Nephron (organoid): Measurements from ENCODE around the gene PIGN.

Experiments used
- H3K27ac Mint-ChIP-seq, 3 experiments: 2 replicates each; pipeline ENCODE4 v1.8.0; 2020; ENCODE audit warnings: mixed read lengths in 3 of 3, mild to moderate bottlenecking in 2 of 3, moderate library complexity in 1 of 3
- H3K27me3 Mint-ChIP-seq: 2 replicates; pipeline ENCODE4 v1.8.0; 2021; ENCODE audit warnings: low read depth, mild to moderate bottlenecking, moderate library complexity, mixed read lengths
- H3K36me3 Mint-ChIP-seq: 2 replicates; pipeline ENCODE4 v1.8.0; 2020; ENCODE audit warnings: low read depth, mixed read lengths
- H3K4me1 Mint-ChIP-seq: 2 replicates; pipeline ENCODE4 v1.8.0; 2020; ENCODE audit warnings: mixed read lengths
- H3K4me3 Mint-ChIP-seq, 3 experiments: 2 replicates each; pipeline ENCODE4 v1.8.0; 2020; ENCODE audit warnings: mild to moderate bottlenecking in 3 of 3, mixed read lengths in 3 of 3, moderate library complexity in 2 of 3
- H3K9me3 Mint-ChIP-seq: 2 replicates; pipeline ENCODE4 v1.8.0; 2020; ENCODE audit warnings: mixed read lengths
- TF ChIP-seq, protein P1 (sequence below), 3 experiments: fragments of 200-600 bp; sonication (generic); IDR thresholded peaks; one replicate each; pipeline ENCODE4 v1.5.0; 2021; ENCODE audit warnings: antibody characterized with exemption in 3 of 3; ENCODE audit not compliant: unreplicated experiment in 3 of 3

The PIGN gene

DNA sequence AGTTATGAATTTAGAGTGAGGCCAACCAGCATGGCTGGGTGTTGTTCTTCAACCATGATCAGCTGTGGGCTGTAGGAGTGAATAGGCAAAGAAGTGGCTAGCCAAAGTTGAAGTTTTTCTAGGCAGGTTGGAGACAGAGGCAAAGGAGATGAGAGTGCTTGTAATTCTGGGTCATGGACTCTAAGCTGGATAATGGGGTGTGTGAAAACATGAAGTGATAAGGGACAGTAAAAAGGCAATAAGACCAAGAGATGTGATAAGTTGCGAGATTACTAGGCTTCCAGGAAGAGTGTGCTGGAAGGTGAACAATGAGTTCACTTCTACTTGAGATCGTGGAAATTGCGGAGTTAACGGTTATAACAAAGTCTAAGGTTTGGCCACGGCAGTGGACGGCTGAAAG, 175.4 kb downstream of the PIGN start:
- TF ChIP-seq, protein P1, sequence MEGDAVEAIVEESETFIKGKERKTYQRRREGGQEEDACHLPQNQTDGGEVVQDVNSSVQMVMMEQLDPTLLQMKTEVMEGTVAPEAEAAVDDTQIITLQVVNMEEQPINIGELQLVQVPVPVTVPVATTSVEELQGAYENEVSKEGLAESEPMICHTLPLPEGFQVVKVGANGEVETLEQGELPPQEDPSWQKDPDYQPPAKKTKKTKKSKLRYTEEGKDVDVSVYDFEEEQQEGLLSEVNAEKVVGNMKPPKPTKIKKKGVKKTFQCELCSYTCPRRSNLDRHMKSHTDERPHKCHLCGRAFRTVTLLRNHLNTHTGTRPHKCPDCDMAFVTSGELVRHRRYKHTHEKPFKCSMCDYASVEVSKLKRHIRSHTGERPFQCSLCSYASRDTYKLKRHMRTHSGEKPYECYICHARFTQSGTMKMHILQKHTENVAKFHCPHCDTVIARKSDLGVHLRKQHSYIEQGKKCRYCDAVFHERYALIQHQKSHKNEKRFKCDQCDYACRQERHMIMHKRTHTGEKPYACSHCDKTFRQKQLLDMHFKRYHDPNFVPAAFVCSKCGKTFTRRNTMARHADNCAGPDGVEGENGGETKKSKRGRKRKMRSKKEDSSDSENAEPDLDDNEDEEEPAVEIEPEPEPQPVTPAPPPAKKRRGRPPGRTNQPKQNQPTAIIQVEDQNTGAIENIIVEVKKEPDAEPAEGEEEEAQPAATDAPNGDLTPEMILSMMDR (IDR thresholded peaks at IDR 0.05; ENCODE audit: unreplicated experiment in 3 of 3), result no peak
- H3K9me3 Mint-ChIP-seq, result peaks cover 11% of the 10 kb centered on the region
- no peaks in the 10 kb centered on the region for H3K27me3 Mint-ChIP-seq
- peaks cover 2% of the 10 kb centered on the region for H3K36me3 Mint-ChIP-seq
- no peaks in the 10 kb centered on the region for H3K4me1 Mint-ChIP-seq
- H3K27ac Mint-ChIP-seq, result no peak overlapping the region
- H3K4me3 Mint-ChIP-seq, result no peak overlapping the region

DNA sequence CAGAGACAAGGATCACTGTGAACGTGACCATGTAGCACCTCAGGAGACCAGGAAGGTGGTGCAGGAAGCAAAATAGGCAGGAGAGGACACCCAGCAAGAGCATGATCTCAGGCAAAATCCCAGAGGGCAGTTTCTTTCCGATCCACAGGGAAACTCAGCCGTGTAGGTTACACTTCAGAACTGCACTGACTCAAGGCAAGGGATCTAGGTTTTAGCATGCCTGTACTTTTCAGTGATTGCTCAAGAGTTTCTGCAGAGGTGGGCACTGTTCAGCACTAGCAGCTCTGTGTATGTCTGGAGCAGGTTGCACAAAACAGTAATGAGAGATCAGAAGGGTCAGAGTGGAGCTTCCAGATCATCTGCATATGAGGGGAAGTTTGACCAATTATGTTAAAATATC, 177.3 kb downstream of the PIGN start:
- Mint-ChIP-seq H3K27ac (no peak overlapping the region), H3K27me3 (no peaks in the 10 kb centered on the region), H3K4me1 (no peaks in the 10 kb centered on the region), H3K36me3 (peaks cover 5% of the 10 kb centered on the region), H3K4me3 (no peak overlapping the region), H3K9me3 (peaks cover 18% of the 10 kb centered on the region)
- TF ChIP-seq, protein P1 (IDR thresholded peaks at IDR 0.05; ENCODE audit: unreplicated experiment in 3 of 3), result no peak

DNA sequence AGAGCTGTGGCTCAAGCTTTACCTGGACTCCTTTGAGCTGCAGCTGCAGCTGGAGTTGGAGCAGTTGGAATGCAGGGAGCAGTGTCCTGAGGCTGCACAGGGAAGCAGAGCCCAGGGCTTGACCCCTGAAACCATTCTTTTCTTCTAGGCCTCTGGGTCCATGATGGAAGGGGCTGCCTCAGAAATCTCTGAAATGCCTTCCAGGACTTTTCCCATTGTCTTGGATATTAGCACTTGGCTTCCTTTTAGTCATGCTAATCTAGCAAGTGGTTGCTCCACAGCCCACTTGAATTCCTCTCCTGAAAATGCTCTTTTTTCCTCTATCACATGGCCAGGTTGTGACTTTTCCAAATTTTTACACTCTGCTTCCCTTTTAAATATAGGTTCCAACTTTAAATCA, 185.5 kb downstream of the PIGN start:
- Mint-ChIP-seq H3K4me3 (no peak overlapping the region), H3K27ac (no peak overlapping the region), H3K27me3 (no peaks in the 10 kb centered on the region), H3K4me1 (peaks cover 5% of the 10 kb centered on the region), H3K36me3 (peaks cover 12% of the 10 kb centered on the region), H3K9me3 (peaks cover 35% of the 10 kb centered on the region)
- TF ChIP-seq, protein P1 (IDR thresholded peaks at IDR 0.05; ENCODE audit: unreplicated experiment in 3 of 3), result no peak

DNA sequence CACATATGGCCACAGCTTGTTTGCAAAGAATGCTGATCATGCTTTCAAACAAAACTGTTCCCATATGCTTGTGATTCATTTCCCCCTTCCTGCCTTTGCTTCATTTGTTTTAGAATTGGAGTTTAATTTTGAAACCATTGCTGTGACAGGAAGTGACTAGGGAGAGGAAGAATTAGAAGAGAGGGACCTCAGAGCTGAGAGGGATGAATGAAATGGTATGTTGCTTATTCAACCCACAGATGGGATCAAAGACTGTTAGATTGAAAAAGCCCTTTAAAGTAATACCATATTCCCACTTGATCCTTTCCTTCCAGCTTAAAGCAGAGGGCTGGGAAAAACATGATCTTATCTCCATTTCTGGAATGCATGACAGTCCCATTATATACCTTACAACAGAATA, 187.9 kb downstream of the PIGN start:
- Mint-ChIP-seq H3K4me3 (no peak overlapping the region), H3K9me3 (peaks cover 24% of the 10 kb centered on the region), H3K4me1 (peaks cover 5% of the 10 kb centered on the region), H3K36me3 (peaks cover 8% of the 10 kb centered on the region), H3K27me3 (no peaks in the 10 kb centered on the region), H3K27ac (peak overlapping the region; percentile 39 to 64 (median 55))
- TF ChIP-seq, protein P1 (IDR thresholded peaks at IDR 0.05; ENCODE audit: unreplicated experiment in 3 of 3), result no peak

DNA sequence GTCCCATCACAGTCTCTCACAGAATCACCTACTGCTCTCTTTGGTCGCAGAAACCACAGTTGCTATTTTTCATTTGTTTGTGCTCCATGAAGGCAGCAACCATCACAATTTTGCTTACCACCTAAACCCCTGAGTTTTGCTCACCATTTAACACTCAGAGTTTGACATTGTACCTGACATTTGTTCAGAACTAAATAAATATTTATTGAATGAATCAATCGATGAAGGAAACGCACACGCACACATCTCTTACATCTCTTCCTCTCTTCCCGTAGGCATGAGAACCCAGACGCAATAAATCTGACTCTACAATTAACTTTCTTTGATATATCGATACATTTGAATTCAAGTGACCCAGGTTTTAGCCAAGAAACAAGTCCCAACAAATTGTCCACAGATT, 188.5 kb downstream of the PIGN start:
- peaks cover 7% of the 10 kb centered on the region for H3K4me1 Mint-ChIP-seq
- H3K4me3 Mint-ChIP-seq, result no peak overlapping the region
- H3K27ac Mint-ChIP-seq, result peak overlapping the region in 2 of 3 experiments; percentile 39 to 55
- H3K36me3 Mint-ChIP-seq, result peaks cover 8% of the 10 kb centered on the region
- peaks cover 24% of the 10 kb centered on the region for H3K9me3 Mint-ChIP-seq
- H3K27me3 Mint-ChIP-seq, result no peaks in the 10 kb centered on the region
- TF ChIP-seq, protein P1 (IDR thresholded peaks at IDR 0.05; ENCODE audit: unreplicated experiment in 3 of 3), result no peak

DNA sequence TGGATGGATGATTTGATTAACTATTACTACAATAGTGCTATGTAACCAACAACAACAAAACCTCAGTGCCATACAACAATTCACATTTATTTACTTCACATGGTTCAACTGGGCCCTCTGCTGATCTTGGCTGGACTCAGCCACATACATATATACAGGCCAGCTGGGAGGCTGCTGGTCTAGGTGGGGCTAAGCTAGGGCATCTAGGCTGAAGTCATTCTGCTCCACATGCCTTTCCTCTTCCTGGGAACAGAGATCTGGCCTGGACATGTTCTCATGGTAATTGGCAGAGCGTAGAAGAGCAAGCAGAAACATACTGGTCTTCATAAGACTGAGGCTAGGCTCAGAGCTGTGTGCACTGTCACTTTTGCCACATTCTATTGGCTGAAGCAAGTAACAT, 191.2 kb downstream of the PIGN start:
- TF ChIP-seq, protein P1 (IDR thresholded peaks at IDR 0.05; ENCODE audit: unreplicated experiment in 3 of 3), result no peak
- Mint-ChIP-seq H3K4me3 (no peak overlapping the region), H3K27me3 (no peaks in the 10 kb centered on the region), H3K4me1 (peaks cover 20% of the 10 kb centered on the region), H3K36me3 (peaks cover 3% of the 10 kb centered on the region), H3K9me3 (peaks cover 10% of the 10 kb centered on the region), H3K27ac (no peak overlapping the region)
